ENCODE results near the gene PRMT2.
A peak's percentile ranks its signal among the peaks of the same experiment; 100 is the strongest.

PRMT2 gene

GRCh38 chr21:46635324-46636180 is at the start of gene PRMT2:
PRMT2 (plus strand) TSS chr21:46635674; CDS start chr21:46636952, 1,278 bp downstream.
- FAIRE-seq (no peak), DNase-seq (ENCODE audit: low spot score) (peak; percentile 99)

DNA sequence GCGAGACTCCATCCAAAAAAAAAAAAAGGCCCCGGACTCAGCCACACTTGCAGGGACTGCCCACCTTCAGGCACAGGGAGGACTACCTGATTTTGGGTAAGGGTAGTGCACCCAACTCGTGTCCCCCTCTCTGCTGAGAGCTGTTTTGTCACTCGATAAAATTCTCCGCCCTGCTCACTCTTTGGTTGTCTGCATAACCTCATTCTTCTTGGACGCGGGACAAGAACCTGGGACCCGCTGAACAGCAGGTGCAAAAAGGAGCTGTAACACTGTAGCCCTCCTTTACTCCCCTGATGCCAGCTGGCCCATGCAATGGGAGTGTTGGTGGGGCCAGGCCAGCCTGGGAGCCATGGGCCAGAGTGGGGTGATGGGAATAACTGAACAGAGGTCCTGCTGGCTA is 41.2 kb upstream of the PRMT2 start:
- FAIRE-seq (no peak), DNase-seq (ENCODE audit: low spot score) (no peak)

DNA sequence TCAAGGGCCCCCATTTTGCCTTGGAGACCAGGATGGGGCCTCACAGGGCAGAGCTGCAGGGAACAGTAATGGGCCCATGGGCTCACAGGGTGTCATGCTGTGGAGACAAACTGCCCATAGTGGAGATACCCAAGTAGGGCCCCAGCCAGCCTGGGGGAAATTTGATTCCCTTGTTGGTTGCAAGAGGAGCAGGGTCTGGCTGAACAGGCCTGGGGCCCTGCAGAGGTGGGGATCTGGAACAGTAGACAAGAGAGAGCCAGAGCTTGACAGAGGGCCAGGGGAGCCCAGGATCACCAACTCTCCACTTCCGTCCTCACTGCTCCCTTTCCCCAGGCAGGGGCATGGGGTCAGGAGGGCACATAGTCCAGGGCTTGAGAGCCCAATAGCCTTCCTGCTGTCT is 39.3 kb upstream of the PRMT2 start:
- DNase-seq (ENCODE audit: low spot score): no peak
- FAIRE-seq: no peak

DNA sequence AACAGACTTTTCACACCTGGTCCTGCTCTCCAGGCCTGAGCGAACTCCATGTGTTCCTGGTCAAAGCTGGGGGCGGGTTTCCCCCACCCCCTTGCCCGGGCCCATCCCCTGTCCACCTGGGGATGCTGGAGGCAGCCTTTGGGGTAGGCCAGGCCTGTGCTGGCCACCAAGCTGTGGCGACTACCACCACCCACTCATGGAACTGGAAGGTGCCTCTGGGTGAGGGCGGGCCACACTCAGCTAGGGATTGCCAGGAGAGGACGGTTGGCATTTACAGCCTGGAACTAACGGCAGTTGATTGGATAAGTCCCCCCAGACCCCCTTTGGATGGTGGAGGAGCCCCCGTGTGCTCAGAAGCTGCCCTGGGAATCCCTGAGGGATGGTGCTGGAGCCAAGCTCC is 38.4 kb upstream of the PRMT2 start:
- FAIRE-seq (no peak), DNase-seq (ENCODE audit: low spot score) (no peak)

GRCh38 chr21:46597896-46598343 is 37.6 kb upstream of the PRMT2 start:
- DNase-seq (ENCODE audit: low spot score): no peak
- no peak for FAIRE-seq

DNA sequence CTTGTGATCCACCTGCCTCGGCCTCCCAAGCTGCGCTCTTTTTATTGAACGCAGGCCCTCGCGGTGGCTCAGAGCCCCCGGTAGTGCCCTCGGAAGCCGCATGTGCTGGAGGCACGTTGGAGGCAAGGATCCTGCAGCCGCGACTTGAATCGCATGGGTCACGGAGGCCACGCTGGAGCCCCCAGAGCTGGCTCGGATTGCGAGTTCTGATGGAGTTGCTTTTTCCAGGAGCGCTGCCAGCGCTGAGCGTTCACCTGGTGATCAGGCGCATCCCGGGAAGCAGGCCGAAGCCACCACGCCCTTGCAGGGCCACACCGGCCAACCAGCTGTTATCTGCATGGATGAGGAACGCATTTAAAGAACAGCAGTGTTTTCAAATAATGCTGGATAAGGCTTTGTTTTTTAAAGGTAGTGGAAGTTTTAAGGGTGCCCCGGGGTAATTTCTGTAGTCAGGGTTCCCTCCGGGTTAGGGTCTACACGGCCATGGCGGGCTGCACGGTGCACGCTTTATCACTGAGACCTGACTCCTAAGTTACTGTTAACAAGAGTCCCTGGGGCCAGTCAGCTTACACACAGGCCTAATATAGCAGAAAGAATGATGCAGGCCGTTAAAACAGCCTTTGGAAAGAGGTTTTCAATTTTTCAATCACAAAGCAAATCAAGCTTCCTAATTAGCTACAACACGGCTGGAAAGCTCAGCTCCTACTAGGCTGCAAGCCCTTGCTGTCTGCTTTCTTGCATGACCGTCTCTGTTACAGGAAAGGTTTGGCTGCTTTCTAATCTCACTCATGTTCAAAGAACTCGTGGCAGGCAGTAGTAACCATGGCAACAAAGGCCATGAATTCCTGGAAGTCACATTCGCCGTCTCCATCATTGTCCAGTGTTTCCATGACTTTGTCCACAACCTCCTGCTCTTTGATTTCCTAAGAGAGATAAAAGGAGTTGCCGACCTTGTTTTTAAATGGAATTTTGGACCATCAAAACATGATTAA is 36.6 kb upstream of the PRMT2 start:
- FAIRE-seq: no peak
- peak; percentile 56 for DNase-seq (ENCODE audit: low spot score)

DNA sequence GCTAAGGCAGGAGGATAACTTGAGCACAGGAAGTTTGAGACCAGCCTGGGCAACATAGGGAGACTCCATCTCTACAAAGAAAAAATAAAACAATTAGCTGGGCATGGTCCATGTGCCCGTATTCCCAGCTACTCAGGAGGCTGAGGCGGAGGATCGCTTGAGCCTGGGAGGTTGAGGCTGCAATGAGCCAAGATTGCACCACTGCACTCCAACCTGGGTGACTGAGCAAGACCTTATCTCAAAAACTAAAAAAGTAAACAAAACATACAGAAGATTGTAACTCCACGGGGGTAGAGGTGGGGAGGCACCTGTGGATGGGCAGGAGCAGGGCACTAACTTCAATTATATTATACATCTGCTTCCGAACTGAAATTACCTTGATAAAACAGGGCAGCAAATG is 35.2 kb upstream of the PRMT2 start:
- FAIRE-seq: no peak

DNA sequence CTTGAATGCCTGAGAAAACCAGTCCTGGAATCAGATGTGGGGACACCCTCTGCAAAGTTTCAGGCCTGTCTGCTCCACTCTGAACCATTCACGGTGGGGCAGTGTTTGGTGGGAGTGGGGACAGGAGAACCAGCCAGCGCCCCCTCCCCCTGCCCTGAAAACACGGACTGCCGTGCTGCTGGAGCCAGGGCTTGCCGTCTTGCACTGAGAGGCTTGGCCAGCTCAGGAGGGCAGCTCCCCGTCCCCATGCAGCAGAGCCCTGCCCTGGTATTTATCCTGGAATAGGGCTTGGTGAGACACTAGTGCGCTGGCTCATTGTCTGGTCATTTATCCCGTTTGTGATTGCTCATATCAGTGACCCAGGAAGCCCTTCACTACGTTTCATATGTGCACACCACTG is 34.5 kb upstream of the PRMT2 start:
- no peak for FAIRE-seq
- no peak for DNase-seq (ENCODE audit: low spot score)

More for the DNA sequence above, 35.2 kb upstream of the PRMT2 start:
- DNase-seq (ENCODE audit: low spot score): no peak

DNA sequence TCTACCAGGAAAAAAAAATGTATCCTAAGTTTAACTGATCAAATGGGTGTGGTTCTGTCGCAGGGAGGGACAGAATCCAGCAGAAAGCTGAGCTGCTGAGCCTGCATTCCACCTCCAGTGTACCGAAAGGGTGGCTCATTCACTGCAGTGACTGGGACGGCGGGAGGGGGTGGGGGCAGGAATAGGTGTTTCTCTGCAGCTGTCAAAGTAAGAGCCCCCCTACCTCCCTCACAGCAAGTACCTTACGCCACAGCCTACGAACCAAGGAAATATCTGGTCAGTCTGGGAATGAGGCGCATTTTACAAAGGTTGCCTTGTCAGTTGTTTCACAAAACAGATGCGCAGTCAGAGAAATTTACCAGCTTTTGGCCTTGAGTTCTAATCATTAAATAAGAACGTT is 32.2 kb upstream of the PRMT2 start:
- DNase-seq (ENCODE audit: low spot score) (peak; percentile 44), FAIRE-seq (no peak)

DNA sequence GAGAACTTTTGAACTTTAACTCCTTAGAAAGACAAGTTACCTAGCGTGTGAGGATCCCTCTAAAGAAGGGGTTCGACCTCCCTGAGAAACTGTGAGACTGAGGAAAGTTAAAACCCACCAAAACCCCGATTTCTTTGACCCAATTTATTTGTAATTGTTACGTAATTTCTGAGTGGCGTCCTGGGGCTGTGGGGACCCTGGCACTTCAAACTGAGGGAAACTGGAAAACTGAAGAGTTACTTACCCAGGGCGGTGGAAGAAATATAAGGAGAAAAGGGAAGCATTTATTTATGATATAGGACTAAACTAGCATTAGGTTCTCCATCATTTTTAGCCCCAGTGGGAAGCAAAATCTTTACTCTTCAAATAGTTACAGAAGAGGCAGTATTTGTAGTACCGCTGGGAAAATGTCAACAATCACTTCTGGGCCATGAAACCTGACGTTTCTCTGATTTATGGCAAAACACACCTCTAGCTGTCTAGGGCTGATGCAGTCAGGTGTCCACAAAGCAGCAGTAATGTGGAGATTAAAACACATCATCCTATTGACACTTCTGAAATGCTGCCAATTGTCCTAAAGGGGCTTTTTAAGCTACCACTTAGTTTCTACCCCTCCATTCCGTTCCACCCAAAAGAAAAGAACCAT is 31.0 kb upstream of the PRMT2 start:
- FAIRE-seq (no peak), DNase-seq (ENCODE audit: low spot score) (no peak)

GRCh38 chr21:46604975-46605766 is 30.3 kb upstream of the PRMT2 start, which contains the start of gene S100B:
S100B (minus strand) TSS chr21:46605082; CDS start chr21:46602415, 2,667 bp downstream.
- no peak for DNase-seq (ENCODE audit: low spot score)
- FAIRE-seq: no peak

- FAIRE-seq (no peak), DNase-seq (ENCODE audit: low spot score) (no peak)
Observed at GRCh38 chr21:46605767-46606426, 29.6 kb upstream of the PRMT2 start.

GRCh38 chr21:46606427-46606813 is 29.1 kb upstream of the PRMT2 start:
- DNase-seq (ENCODE audit: low spot score) (no peak), FAIRE-seq (no peak)

DNA sequence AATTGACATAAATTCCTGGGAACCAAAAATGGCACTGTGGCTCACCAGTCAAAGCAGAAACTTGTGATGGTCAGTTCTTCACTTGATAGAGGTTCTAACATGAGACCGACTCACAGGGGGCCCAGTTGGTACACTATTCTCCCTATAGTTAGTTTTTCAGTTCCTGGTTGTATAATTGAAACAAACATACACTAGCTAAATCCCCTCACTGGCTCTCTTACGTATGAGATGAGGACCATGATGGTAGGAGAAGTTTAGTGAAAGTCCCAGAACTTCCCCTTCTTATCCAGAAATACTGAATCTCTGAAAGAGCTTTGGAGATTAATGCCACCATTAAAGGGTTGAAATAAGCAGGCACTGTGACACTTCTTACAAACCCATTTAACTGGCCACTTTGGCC is 27.8 kb upstream of the PRMT2 start:
- FAIRE-seq (no peak), DNase-seq (ENCODE audit: low spot score) (no peak)

GRCh38 chr21:46608672-46609111 is 26.8 kb upstream of the PRMT2 start:
- DNase-seq (ENCODE audit: low spot score): no peak
- FAIRE-seq: no peak

- FAIRE-seq (no peak), DNase-seq (ENCODE audit: low spot score) (no peak)
Observed at GRCh38 chr21:46610018-46610701, 25.3 kb upstream of the PRMT2 start.

- FAIRE-seq (no peak), DNase-seq (ENCODE audit: low spot score) (no peak)
Observed at GRCh38 chr21:46613391-46613790, 22.1 kb upstream of the PRMT2 start.

GRCh38 chr21:46616050-46616449 is 19.4 kb upstream of the PRMT2 start:
- DNase-seq (ENCODE audit: low spot score) (no peak), FAIRE-seq (no peak)

- DNase-seq (ENCODE audit: low spot score) (no peak), FAIRE-seq (no peak)
Observed at GRCh38 chr21:46616656-46617055, 18.8 kb upstream of the PRMT2 start.

Data from urothelium cell line (cell line).